Prostate gland (tissue), 2 donors: Measurements from ENCODE around the gene NR6A1. TPM values are rescaled to one million over a fixed set of nuclear protein-coding genes. Genes with fewer than 3 reads are reported as not detected.

Experiments used
- DNase-seq: peaks from one replicate; pipeline ENCODE4 v3.0.0-alpha.2; 2019; ENCODE audit warnings: low spot score
- H3K27ac ChIP-seq, 2 donors: fragments of 200-600 bp; sonication (generic); 2 replicates each; pipeline ENCODE4 v1.5.1; 2017 to 2019
- H3K27me3 ChIP-seq: fragments of 200-600 bp; sonication (generic); replicated peaks from 2 replicates; pipeline ENCODE4 v1.5.1; 2019; ENCODE audit not compliant: insufficient read depth
- H3K36me3 ChIP-seq, 2 donors: fragments of 200-600 bp; sonication (generic); 1 replicate in 1 of 2; 2 replicates in 1 of 2; pipeline versions ENCODE4 v1.5.1 to v1.8.1; 2017 to 2019
- H3K4me1 ChIP-seq: fragments of 200-600 bp; sonication (generic); replicated peaks from 2 replicates; pipeline ENCODE4 v1.5.1; 2019
- H3K4me3 ChIP-seq, 2 donors: fragments of 200-600 bp; sonication (generic); 2 replicates each; pipeline ENCODE4 v1.5.1; 2017 to 2019
- H3K9me3 ChIP-seq: fragments of 200-600 bp; sonication (generic); 2 replicates; pipeline ENCODE4 v1.5.1; 2017
- POLR2A ChIP-seq: fragments of 450-650 bp; IDR thresholded peaks from one replicate; pipeline ENCODE4 v1.6.1; 2016; ENCODE audit warnings: antibody characterized with exemption, mild to moderate bottlenecking
- POLR2AphosphoS5 ChIP-seq: sonication (generic); formaldehyde crosslinking; IDR thresholded peaks from one replicate; pipeline ENCODE4 v1.6.1; 2017; ENCODE audit warnings: antibody characterized with exemption
- WGBS: methylation state at CpG from one replicate; pipeline ENCODE4 v1.1.5; 2018; 5-methylcytosine and 5-hydroxymethylcytosine counted together
- intact Hi-C: fragments of 100-400 bp; cut with DNase I; formaldehyde crosslinking; loops from one replicate; pipeline ENCODE4 v1.14.2; 2022
- total RNA-seq, 2 donors: library from RNA; depleted of rRNA; stranded (reverse); fragments of >200 nt; gene quantifications; one replicate each; pipeline ENCODE4 v1.1.0, GENCODE V29; 2016
- TF ChIP-seq, protein P1 (sequence below), 4 experiments: fragments of 200-600 bp in 2 of 4; fragments of 450-650 bp in 2 of 4; sonication (generic) in 2 of 4; IDR thresholded peaks; 1 replicate in 3 of 4; 2 replicates in 1 of 4; pipeline ENCODE4 v1.5.1; 2016 to 2019; ENCODE audit warnings: antibody characterized with exemption in 4 of 4, mild to moderate bottlenecking in 2 of 4, moderate library complexity in 2 of 4

Gene NR6A1
- total RNA-seq, 2 donors from 2014 or later = 1.3 to 53.7 TPM

DNA sequence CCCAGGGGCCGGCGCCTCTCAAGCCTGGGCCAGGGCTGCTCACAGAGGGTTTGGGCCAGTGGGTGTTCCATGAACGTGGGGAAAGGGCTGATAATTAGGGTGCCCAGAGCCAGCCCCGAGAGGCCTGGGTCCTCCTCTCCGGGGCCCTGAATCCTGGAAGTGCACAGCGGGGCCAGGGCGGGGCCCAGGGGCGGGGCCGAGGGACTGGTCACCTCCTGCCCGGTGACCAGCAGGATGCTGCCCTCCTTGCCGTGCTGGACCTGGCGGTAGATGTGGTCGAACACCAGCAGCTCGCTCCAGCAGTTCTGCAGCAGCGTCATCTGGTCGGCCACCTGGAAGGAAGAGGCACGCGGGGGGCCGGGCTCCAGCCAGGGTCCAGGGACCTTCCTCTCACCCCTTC, 278.3 kb downstream of the NR6A1 start:
- intact Hi-C loops = no loop called here
- no peak for DNase-seq
- Histone ChIP-seq H3K36me3 (no peaks in the 10 kb centered on the region), H3K4me3 (no peak overlapping the region), H3K27ac (no peak overlapping the region), H3K4me1 (no peaks in the 10 kb centered on the region), H3K9me3 (no peaks in the 10 kb centered on the region), H3K27me3 (no peaks in the 10 kb centered on the region)
- 80% methylated on average over 19 of the region's 19 CpGs for whole genome bisulfite sequencing
- TF ChIP-seq POLR2AphosphoS5 = no peak
- TF ChIP-seq POLR2A = no peak
- TF ChIP-seq, protein P1, sequence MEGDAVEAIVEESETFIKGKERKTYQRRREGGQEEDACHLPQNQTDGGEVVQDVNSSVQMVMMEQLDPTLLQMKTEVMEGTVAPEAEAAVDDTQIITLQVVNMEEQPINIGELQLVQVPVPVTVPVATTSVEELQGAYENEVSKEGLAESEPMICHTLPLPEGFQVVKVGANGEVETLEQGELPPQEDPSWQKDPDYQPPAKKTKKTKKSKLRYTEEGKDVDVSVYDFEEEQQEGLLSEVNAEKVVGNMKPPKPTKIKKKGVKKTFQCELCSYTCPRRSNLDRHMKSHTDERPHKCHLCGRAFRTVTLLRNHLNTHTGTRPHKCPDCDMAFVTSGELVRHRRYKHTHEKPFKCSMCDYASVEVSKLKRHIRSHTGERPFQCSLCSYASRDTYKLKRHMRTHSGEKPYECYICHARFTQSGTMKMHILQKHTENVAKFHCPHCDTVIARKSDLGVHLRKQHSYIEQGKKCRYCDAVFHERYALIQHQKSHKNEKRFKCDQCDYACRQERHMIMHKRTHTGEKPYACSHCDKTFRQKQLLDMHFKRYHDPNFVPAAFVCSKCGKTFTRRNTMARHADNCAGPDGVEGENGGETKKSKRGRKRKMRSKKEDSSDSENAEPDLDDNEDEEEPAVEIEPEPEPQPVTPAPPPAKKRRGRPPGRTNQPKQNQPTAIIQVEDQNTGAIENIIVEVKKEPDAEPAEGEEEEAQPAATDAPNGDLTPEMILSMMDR (IDR thresholded peaks at IDR 0.05) = no peak

DNA sequence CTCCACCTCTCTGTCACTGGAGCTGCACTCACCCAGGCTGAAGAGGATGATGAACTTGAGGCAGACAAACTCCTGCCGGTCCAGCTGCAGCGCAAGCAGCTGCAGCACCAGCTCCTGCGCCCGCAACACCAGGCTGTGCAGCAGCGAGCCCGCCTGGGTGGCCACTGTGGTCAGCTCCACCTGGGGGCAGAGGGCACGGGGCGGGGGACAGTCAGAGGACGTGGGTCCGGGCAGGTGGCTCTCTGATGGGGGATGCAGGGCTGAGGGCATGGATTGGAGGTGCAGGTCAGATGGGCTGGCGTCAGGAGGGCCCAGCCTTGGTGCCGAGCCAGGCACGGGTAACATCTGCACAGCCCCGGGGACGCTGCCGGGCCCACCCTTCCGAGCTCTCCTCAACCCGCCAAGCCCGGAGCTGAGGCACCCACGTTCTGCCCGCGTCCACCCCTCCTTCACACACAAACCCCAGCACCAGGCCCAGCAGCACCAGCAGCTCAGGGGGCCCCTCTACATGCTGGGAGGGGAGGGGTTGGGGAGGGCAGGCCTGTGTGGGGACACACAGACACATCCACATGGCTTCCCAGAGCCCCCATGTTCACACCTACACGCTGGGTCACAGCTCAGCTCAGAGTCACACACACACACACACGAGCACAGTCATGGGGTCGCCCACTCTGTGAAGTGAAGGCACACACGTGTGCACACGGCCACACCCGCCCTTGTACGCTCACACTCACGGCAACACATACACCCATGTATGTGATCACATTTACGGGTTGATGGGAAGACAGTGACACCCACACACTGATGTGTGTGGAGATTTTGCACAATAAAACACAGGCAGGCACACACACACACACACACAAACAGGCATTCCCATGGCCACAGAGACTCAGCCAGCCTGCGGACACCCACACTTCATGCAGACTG, 279.8 kb downstream of the NR6A1 start:
- TF ChIP-seq POLR2A = no peak
- TF ChIP-seq, protein P1 (IDR thresholded peaks at IDR 0.05) = no peak
- TF ChIP-seq POLR2AphosphoS5 = no peak
- intact Hi-C loops = no loop called here
- H3K27ac ChIP-seq = no peak overlapping the region
- H3K27me3 ChIP-seq = peaks cover 5% of the 10 kb centered on the region
- no peak overlapping the region for H3K4me3 ChIP-seq
- DNase-seq = no peak
- no peaks in the 10 kb centered on the region for H3K9me3 ChIP-seq
- no peaks in the 10 kb centered on the region for H3K36me3 ChIP-seq
- WGBS = 82% methylated on average over 32 of the region's 32 CpGs
- H3K4me1 ChIP-seq = no peaks in the 10 kb centered on the region

DNA sequence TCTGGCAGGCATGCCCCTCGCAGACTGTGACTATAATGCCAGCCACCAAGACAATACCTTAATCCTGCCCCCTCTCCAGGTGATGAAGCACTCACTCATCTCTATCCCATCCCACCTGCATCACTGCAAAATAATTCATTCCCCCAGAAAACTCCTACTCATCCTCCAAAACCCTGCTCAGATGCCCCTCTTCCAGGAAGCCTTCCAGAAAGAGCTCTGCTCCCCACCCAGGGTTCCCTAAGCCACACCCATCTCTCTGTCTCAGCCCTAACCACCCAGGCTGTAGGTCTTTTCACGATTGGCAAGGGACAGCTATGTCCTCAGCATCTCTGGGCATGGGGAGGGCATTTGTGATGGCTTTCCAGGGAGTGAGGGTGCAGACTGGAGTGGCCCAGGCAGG, 281.1 kb downstream of the NR6A1 start:
- H3K27me3 ChIP-seq = peaks cover 8% of the 10 kb centered on the region
- H3K36me3 ChIP-seq = no peaks in the 10 kb centered on the region
- H3K9me3 ChIP-seq = no peaks in the 10 kb centered on the region
- no peak overlapping the region for H3K4me3 ChIP-seq
- WGBS = 85% methylated on average over 2 of the region's 2 CpGs
- H3K27ac ChIP-seq = no peak overlapping the region
- no peaks in the 10 kb centered on the region for H3K4me1 ChIP-seq
- TF ChIP-seq, protein P1 (IDR thresholded peaks at IDR 0.05) = no peak
- TF ChIP-seq POLR2A (no peak), POLR2AphosphoS5 (no peak)
- no peak for DNase-seq
- intact Hi-C loops = no loop called here

DNA sequence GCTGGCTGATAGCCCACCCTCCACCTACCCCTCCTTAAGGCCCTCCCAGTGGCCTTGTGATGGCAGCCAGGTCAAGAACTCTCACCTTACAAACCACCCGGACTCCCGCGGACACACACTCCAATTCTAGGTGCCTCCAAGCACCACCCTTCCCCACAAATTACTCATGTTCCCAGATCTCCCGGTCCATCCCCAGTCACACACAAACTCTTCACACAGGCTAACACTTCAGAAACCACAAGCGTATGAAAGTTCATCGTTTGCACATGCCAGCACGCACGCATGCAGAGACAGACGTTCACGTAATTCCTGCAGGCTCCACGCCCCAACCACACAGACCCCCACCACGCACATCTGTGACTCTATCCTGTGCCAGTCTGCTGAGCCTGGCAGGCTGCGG, 281.9 kb downstream of the NR6A1 start:
- H3K9me3 ChIP-seq = no peaks in the 10 kb centered on the region
- no peak overlapping the region for H3K4me3 ChIP-seq
- no peak for TF ChIP-seq POLR2AphosphoS5
- TF ChIP-seq POLR2A = no peak
- TF ChIP-seq, protein P1 (IDR thresholded peaks at IDR 0.05) = no peak
- peaks cover 8% of the 10 kb centered on the region for H3K27me3 ChIP-seq
- DNase-seq = no peak
- 68% methylated on average over 13 of the region's 13 CpGs for WGBS
- no peaks in the 10 kb centered on the region for H3K4me1 ChIP-seq
- intact Hi-C loops = no loop called here
- H3K36me3 ChIP-seq = no peaks in the 10 kb centered on the region
- H3K27ac ChIP-seq = no peak overlapping the region

DNA sequence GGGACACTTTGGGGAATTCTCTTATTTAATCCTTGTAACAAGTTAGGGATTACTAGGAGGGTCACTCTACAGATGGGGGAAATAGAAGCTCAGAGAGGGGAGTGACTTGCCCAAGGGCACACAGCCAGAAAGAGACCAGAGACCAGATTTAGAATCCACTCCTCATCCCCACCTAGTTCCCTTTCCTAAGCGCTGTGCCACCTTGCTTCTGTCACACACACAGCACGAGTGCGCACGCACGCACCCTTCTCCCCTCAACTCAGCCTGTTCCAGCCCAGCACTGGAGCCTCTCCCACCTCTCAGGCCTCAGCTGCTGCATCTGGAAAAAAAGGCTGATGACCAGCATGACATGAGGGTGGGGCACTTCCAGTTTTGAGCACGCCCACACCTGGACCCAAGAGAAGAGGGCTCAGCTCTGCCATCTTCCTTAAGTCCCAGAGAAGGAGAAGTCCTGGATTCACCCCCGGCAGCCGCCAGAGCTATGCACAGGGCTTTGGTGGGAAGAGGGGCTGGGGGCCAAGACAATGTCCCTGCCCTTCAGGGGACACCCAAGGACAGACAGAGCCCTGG, 282.4 kb downstream of the NR6A1 start:
- no peaks in the 10 kb centered on the region for H3K9me3 ChIP-seq
- H3K27ac ChIP-seq = no peak overlapping the region
- TF ChIP-seq POLR2AphosphoS5 = no peak
- TF ChIP-seq, protein P1 (IDR thresholded peaks at IDR 0.05) = no peak
- no peak for TF ChIP-seq POLR2A
- H3K27me3 ChIP-seq = peaks cover 8% of the 10 kb centered on the region
- no peaks in the 10 kb centered on the region for H3K4me1 ChIP-seq
- H3K36me3 ChIP-seq = no peaks in the 10 kb centered on the region
- intact Hi-C loops = no loop called here
- WGBS = 94% methylated on average over 6 of the region's 8 CpGs
- DNase-seq = no peak
- no peak overlapping the region for H3K4me3 ChIP-seq
